K562 (cell line): ENCODE data around the gene ETS2. TPM values are rescaled to one million over a fixed set of nuclear protein-coding genes. Genes with fewer than 3 reads are reported as not detected.
A peak's percentile ranks its signal among the peaks of the same experiment; 100 is the strongest.

Source experiments
- ATAC-seq: fragments of 200-7000 bp; cut with Tn5 transposase; 3 replicates; pipeline ENCODE4 v1.9.1; 2020; ENCODE audit warnings: moderate library complexity
- BruUV-seq: library from RNA; stranded (reverse); fragments of 400-500 nt; replicated peaks from 2 replicates; lab custom pipeline; 2021; lab: Mats Ljungman, UMichigan
- CTCF ChIA-PET: fragments of 300-600 bp; formaldehyde crosslinking; extraction: SDS; loops from one replicate; lab custom pipeline; 2021; ENCODE audit warnings: low intra/inter-chr PET ratio; lab: Yijun Ruan, JAX
- POLR2A ChIA-PET: fragments of 300-600, 350-650 bp; sonication (Branson Sonifier 250); formaldehyde crosslinking; extraction: SDS; loops from one replicate; lab custom pipeline; 2021; ENCODE audit warnings: antibody characterized with exemption, inconsistent platforms; lab: Yijun Ruan, JAX
- DNase-seq, 4 experiments: peaks; one replicate each; pipeline versions ENCODE4 v3.0.0 to v3.0.0-alpha.2; 2011 to 2018; ENCODE audit warnings: low spot score in 3 of 4, mixed read lengths in 3 of 4; ENCODE audit errors: extremely low read depth in 1 of 4
- FAIRE-seq: peaks from 2 replicates; lab custom pipeline; 2011; peaks lifted over from hg19 to GRCh38; lab: Jason Lieb, UNC
- H2AFZ ChIP-seq: 2 replicates; pipeline ENCODE4 v1.6.0; 2011; ENCODE audit warnings: low read depth, low read length, control low read depth, inconsistent platforms
- H3K27ac ChIP-seq: fragments of 200-600 bp; 3 replicates; pipeline ENCODE4 v1.8.0; 2011; ENCODE audit warnings: low read depth, mild to moderate bottlenecking, control low read depth, inconsistent platforms, low read length, moderate library complexity, mixed read lengths; ENCODE audit errors: extremely low read depth
- H3K27me3 ChIP-seq, 2 experiments: fragments of 300-600 bp in 1 of 2; 2 replicates in 1 of 2; 3 replicates in 1 of 2; pipeline versions ENCODE4 v1.6.0 to v1.8.0; 2011; ENCODE audit warnings: inconsistent platforms in 2 of 2, low read length in 2 of 2, mild to moderate bottlenecking in 1 of 2, mixed read lengths in 1 of 2, moderate library complexity in 1 of 2; ENCODE audit not compliant: control insufficient read depth in 2 of 2, insufficient read depth in 2 of 2
- H3K36me3 ChIP-seq: fragments of 300-600 bp; 3 replicates; pipeline ENCODE4 v1.8.0; 2011; ENCODE audit warnings: mild to moderate bottlenecking, low read length, inconsistent platforms; ENCODE audit not compliant: control insufficient read depth, insufficient read depth
- H3K4me1 ChIP-seq, 2 experiments: fragments of 200-600 bp in 1 of 2; replicated peaks in 1 of 2; 2 replicates in 1 of 2; 3 replicates in 1 of 2; pipeline versions ENCODE4 v1.5.1 to v1.8.0; 2011; ENCODE audit warnings: inconsistent platforms in 2 of 2, low read length in 2 of 2, mild to moderate bottlenecking in 1 of 2, mixed read lengths in 1 of 2, moderate library complexity in 1 of 2; ENCODE audit not compliant: control insufficient read depth in 2 of 2, insufficient read depth in 2 of 2
- H3K4me2 ChIP-seq: 2 replicates; pipeline ENCODE4 v1.6.1; 2011; ENCODE audit warnings: low read length, control low read depth, inconsistent platforms, mixed read lengths; ENCODE audit not compliant: insufficient read depth
- H3K4me3 ChIP-seq: fragments of 200-600 bp; sonication (generic), shearing (Covaris generic); 2 replicates; pipeline ENCODE4 v1.5.1; 2016; ENCODE audit warnings: control low read depth, inconsistent platforms
- H3K79me2 ChIP-seq: fragments of 200-600 bp; 3 replicates; pipeline ENCODE4 v1.8.0; 2011; ENCODE audit warnings: low read length, inconsistent platforms; ENCODE audit not compliant: control insufficient read depth, insufficient read depth
- H3K9ac ChIP-seq, 2 experiments: 2 replicates each; pipeline versions ENCODE4 v1.6.0 to v1.6.1; 2011; ENCODE audit warnings: low read depth in 2 of 2, low read length in 2 of 2, control low read depth in 1 of 2, inconsistent platforms in 1 of 2, mild to moderate bottlenecking in 1 of 2, mixed read lengths in 1 of 2; ENCODE audit not compliant: insufficient read depth in 1 of 2
- H3K9me1 ChIP-seq: one replicate; pipeline ENCODE4 v1.6.0; 2011; ENCODE audit warnings: inconsistent platforms, mild to moderate bottlenecking, low read length, moderate library complexity; ENCODE audit not compliant: control insufficient read depth, insufficient read depth
- H3K9me3 ChIP-seq: replicated peaks from 2 replicates; pipeline ENCODE4 v1.5.1; 2011; ENCODE audit warnings: low read depth, low read length, inconsistent platforms; ENCODE audit not compliant: control insufficient read depth, insufficient read depth
- H4K20me1 ChIP-seq: replicated peaks from 2 replicates; pipeline ENCODE4 v1.6.1; 2011; ENCODE audit warnings: low read length, inconsistent platforms, mixed read lengths; ENCODE audit not compliant: control insufficient read depth, insufficient read depth
- NFE2 ChIP-seq: IDR thresholded peaks from 2 replicates; pipeline ENCODE4 v1.6.1; 2014; ENCODE audit warnings: antibody characterized with exemption, low read depth
- SMARCC2 ChIP-seq: fragments of 450-650 bp; IDR thresholded peaks from 2 replicates; pipeline ENCODE4 v1.6.1; 2017; ENCODE audit warnings: antibody characterized with exemption, moderate library complexity, mild to moderate bottlenecking, low read depth
- TAL1 ChIP-seq: fragments of 450-650 bp; IDR thresholded peaks from 2 replicates; pipeline ENCODE4 v1.6.1; 2016; ENCODE audit warnings: mild to moderate bottlenecking
- ZNF586 ChIP-seq: fragments of 450-650 bp; formaldehyde crosslinking; conservative IDR thresholded peaks from 2 replicates; pipeline ENCODE4 v1.4.0; 2020; ENCODE audit warnings: mild to moderate bottlenecking, moderate library complexity
- WGBS: fragments of 100-300 bp; shearing (Covaris generic); methylation state at CpG from one replicate; pipeline ENCODE4 v1.1.6; 2016; ENCODE audit warnings: low coverage, mixed read lengths; ENCODE audit not compliant: insufficient coverage; ENCODE audit errors: missing lambda C conversion rate; 5-methylcytosine and 5-hydroxymethylcytosine counted together
- in situ Hi-C: fragments of 300-500 bp; cut with MboI; formaldehyde crosslinking; loops from 4 replicates; pipeline ENCODE4 v1.15.0; 2018; ENCODE audit warnings: inconsistent platforms, mixed read lengths
- intact Hi-C: fragments of 100-400 bp; cut with micrococcal nuclease; formaldehyde crosslinking; loops from 2 replicates; pipeline ENCODE4 v1.14.2; 2022
- polyA plus RNA-seq, 8 experiments: library from polyadenylated mRNA; depleted of rRNA in 4 of 8; stranded (reverse) in 5 of 8; unstranded in 3 of 8; fragments of >200 nt; fragmentation: Nextera tagmentation in 2 of 8; fragmentation: Illumina TruSeq in 1 of 8; extraction: Ambion mirVana in 2 of 8; extraction: Trizol in 1 of 8; gene quantifications; 2 replicates each; pipeline versions ENCODE4 v1.2.1 to v1.2.3, GENCODE V29; 2011 to 2014; ENCODE audit warnings: inconsistent platforms in 1 of 8, missing spikeins in 1 of 8
- total RNA-seq, 7 experiments: library from RNA; depleted of rRNA in 6 of 7; stranded (reverse); fragments of >200 nt in 6 of 7; fragmentation: Illumina TruSeq in 2 of 7; extraction: Trizol in 2 of 7; gene quantifications; 2 replicates each; pipeline versions ENCODE4 v1.2.1 to v1.2.3, GENCODE V29; 2011 to 2021; ENCODE audit warnings: low replicate concordance in 1 of 7

The ETS2 gene
- total and polyA plus RNA-seq, 9 of the 15 experiments (the other 6 are each of a cell fraction or from before 2014, with no cell fraction given): 1.7 to 24.4 (median 12.2) TPM

GRCh38 chr21:38802050-38803026, 3.4 kb upstream of the ETS2 start (continued):
- TF ChIP-seq TAL1 (peak; percentile 60), ZNF586 (CRISPR knock-in tag) (no peak)

GRCh38 chr21:38803075-38803660, 2.6 kb upstream of the ETS2 start:
- in situ Hi-C loops: no loop called here
- ATAC-seq: no peak
- CTCF ChIA-PET: no interaction called here
- TF ChIP-seq NFE2 (0 out of 2 replicates have a peak, but pooled peaks have one; percentile 9), SMARCC2 (no peak)
- TF ChIP-seq, all 486 proteins: peak for 1
- intact Hi-C loops: loop anchor here (10.0 kb wide), 1 partner anchor 112 kb away; no protein-coding TSS in a partner anchor
- H4K20me1 ChIP-seq: 0 out of 2 replicates have a peak, but pooled peaks cover 6% of the 10 kb centered on the region
- DNase-seq: no peak
- H3K27me3 ChIP-seq: no peaks in the 10 kb centered on the region; a peak in 1 of 5 replicates
- H3K9me3 ChIP-seq: no peaks in the 10 kb centered on the region
- peak overlapping the region in 1 of 2 experiments; percentile 74; a peak in 2 of 4 replicates for H3K9ac ChIP-seq
- peak overlapping the region; percentile 27 for H2AFZ ChIP-seq
- no peak overlapping the region for H3K27ac ChIP-seq
- peaks cover 3% of the 10 kb centered on the region for H3K9me1 ChIP-seq
- peaks cover 7% of the 10 kb centered on the region; the same call in 1 of the 3 replicates for H3K36me3 ChIP-seq
- POLR2A ChIA-PET: interaction anchor here (0.6 to 1.7 kb wide), 5 partner anchors 15 to 62 kb away, joined by 3 to 6 read pairs (median 3); no protein-coding TSS in a partner anchor
- peaks cover 21% of the 10 kb centered on the region for H3K79me2 ChIP-seq
- FAIRE-seq: no peak
- no TSS peak for BruUV-seq
- H3K4me3 ChIP-seq: no peak overlapping the region
- H3K4me2 ChIP-seq: no peak overlapping the region
- 62% methylated on average over 7 of the region's 7 CpGs for WGBS
- peaks cover 45 to 53% of the 10 kb centered on the region in 2 experiments for H3K4me1 ChIP-seq
